ENCODE data around the gene RIMS4.

- TF ChIP-seq POLR2A (IDR thresholded peaks at IDR 0.05; ENCODE audit: low read length) (no peak), GATA1 (IDR thresholded peaks at IDR 0.05; ENCODE audit: low read depth, low read length) (no peak)
These were observed 67.2 kb downstream of the RIMS4 start for GRCh38 chr20:44743080-44743701.
